ENCODE results near the gene RAPGEF4.
"Not testable (repeated sequence)": the region's sequence is repeated elsewhere in the genome, so short reads cannot be mapped to it uniquely, and the experiment has no call there.

RAPGEF4 gene

GRCh38 chr2:172726172-172726735 is 9.4 kb upstream of the RAPGEF4 start:
- DNase-seq, result no peak

- no peak for DNase-seq
Observed at GRCh38 chr2:172730411-172730810, 5.2 kb upstream of the RAPGEF4 start.

DNA sequence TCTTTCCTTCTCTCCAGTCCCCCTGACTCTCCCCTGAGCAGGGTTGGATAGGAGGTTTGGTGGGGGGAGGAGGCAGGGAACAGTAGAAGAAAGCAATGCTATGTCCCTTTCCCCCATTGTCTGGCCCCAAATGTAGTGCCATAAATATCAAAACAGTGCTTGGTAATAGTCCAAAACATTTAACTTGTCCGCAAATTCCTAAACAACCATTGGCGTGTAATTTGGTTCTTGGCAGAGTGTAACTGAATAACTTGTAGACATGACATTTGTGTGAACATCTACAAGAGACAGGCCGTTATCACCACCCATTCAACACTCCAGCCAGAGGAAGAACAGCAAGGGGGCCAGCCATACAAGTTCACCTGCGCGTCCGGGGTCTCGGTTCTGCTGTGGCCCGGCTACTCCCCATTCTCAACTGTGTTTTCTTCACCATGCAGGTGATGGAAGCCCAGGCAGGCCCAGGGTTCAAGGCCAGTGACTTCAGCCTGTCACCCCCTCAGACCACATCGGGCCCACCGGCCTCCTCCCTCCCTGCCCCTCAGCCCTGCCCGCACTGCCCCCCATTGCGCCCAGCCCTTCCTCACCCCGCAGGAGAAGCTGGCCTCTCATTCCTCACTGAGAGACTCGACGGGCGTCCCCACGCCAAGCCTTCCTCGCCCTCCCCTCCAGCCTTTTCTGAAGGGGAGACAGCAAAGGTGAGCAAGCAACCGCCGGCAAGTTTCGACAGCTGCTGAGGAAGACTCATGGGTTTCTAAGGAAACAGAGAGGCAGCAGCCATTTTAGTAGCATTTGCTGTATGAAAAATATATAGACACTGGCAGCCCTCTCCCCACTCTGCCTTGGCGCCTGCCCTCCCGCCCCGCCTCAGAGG is 699 bp upstream of the RAPGEF4 start:
- DNase-seq, result no peak

DNA sequence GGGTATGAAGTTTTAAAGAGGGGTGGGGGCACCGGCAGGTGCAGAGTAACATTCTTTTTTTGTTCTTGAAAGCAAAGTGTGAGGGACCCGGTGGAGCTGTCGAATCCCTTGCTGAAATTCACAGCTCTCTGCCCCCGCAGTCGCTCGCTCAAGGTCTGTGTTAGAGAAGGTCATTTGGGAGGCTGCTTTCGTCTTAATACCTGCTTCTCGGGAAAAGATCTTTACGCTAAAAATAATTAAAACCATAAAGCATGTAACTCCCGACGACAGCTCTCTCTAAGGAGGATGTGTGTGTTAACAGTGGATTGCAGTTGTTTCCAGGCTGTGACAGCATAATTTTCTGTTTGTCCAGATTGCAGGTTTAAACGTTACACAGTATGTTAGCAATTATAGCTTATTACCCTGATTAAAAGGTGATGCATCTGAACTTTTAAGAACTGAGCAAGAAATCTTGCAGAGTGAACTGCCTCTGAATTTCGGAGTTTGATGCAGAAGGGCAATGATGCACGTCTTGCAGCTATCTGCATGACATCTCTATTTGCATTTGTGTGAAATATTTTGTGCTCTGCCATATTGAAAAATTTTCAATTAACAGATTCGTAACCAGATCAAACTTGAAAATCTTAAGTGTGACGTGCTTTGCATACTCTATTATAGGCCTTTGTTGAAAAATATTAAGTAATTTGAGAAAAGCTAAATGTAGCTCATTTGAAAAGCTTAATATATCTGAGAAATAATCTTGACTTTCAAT is 954 bp downstream of the RAPGEF4 start:
- DNase-seq, result no peak

- DNase-seq, result no peak
Observed at GRCh38 chr2:172739661-172740266, 4.1 kb downstream of the RAPGEF4 start.

DNA sequence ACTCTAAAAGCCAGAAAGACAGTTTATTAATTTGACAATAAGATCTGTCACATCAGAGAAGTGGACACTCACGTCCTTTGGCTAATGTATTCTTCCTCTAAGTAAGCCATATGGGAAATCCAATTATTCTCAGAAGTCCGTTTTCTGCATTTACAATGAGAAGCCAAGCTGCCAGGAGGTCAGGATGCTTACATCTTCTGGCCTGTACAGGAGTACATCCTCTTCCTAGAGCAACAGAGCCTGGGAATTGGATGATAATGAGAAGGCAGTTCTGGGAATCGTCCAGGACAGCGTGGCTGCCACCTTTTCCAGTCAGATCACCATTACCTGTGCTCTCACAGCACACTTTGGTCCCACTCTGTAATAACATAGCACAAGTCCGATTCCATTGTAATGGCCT is 5.2 kb downstream of the RAPGEF4 start:
- no peak for DNase-seq

- no peak for DNase-seq
Observed at GRCh38 chr2:172742931-172743540, 7.4 kb downstream of the RAPGEF4 start.

- no peak for DNase-seq
Observed at GRCh38 chr2:172743898-172744297, 8.3 kb downstream of the RAPGEF4 start.

DNA sequence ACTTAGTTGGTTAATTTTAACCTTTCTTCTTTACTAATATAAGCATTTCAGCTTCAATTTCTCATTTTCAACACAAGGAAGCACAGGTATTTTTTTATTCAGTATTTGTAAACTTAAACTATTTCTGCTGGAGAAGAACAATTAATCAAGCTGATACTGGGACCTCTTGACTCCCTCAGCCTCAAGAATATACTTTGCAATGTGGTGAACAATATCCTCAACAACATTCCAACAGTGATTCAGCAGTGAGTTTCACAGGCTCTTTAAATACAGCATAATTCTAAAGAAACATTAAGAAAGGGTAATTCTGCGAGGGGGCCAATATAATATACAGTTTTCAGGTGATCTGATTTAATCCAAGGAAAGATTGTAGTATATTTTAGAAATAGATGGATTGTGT is 10.0 kb downstream of the RAPGEF4 start:
- no peak for DNase-seq

- DNase-seq, result not testable (repeated sequence)
Observed at GRCh38 chr2:172748543-172748942, 12.9 kb downstream of the RAPGEF4 start.

GRCh38 chr2:172749388-172749787 is 13.7 kb downstream of the RAPGEF4 start:
- no peak for DNase-seq

GRCh38 chr2:172751564-172751963 is 15.9 kb downstream of the RAPGEF4 start:
- no peak for DNase-seq

GRCh38 chr2:172753610-172754009 is 18.0 kb downstream of the RAPGEF4 start:
- DNase-seq, result no peak

- DNase-seq, result no peak
Observed at GRCh38 chr2:172759441-172759840, 23.8 kb downstream of the RAPGEF4 start.

- DNase-seq, result no peak
Observed at GRCh38 chr2:172761306-172761705, 25.7 kb downstream of the RAPGEF4 start.

GRCh38 chr2:172762574-172762973 is 26.9 kb downstream of the RAPGEF4 start:
- DNase-seq, result no peak

DNA sequence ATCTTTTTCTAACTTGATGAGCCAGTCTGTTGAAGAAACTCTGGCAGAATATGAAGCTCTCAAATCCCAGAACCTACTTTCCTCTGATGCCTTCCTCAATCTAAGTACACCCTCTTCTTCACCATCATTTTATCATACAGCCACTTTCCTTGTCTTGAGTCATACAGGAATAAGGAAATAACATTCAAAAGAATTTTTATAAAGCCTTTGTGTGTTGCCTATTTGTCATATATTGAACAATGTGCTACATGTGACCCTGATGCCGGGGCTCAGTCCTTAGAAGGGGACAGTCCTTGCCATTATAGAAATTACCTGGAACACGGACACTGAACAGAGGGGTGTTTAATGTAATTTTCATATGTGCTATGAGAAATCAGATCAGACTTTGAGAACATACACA is 27.4 kb downstream of the RAPGEF4 start:
- DNase-seq, result no peak

- DNase-seq, result no peak
Observed at GRCh38 chr2:172765662-172766061, 30.0 kb downstream of the RAPGEF4 start.

DNA sequence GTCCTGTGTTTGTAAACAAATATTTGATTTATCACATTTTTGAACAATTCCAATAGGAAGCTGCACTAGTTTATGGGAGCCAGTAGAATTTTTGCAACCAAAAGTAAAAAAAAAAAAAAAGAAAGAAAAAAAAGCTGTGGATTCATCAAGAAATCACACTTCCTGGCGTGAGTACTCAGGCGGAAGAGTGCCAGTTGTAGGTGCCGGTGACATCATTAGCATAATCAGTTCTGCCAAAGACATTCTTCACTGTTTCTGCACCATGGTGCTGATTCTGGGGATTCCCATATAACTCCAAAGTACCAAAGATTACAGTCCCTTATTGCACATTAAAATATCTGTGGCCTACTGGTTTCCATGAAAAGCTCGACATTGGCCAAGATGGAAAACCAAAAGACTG is 32.8 kb downstream of the RAPGEF4 start:
- no peak for DNase-seq

DNA sequence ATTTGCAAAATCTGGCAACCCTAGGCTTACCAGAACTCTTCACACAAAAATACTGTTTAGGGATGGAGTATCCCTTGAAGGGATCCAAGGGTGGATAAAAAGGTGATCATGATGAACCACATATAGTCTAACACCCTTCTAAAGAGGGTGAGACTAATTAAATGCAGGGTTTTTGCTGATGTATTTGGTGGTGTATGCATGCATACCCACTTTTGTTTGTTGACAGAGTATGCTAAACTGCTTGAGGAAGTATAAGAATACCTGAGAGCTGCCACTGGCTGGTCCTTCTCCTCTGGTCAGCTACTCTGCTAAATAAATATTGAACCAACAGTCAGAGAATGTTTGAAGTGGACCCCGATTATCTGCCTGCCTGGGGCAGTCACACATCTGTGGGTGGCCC is 34.2 kb downstream of the RAPGEF4 start:
- DNase-seq, result no peak

- no peak for DNase-seq
Observed at GRCh38 chr2:172770887-172771286, 35.2 kb downstream of the RAPGEF4 start.

GRCh38 chr2:172772633-172773032 is 37.0 kb downstream of the RAPGEF4 start:
- DNase-seq, result no peak

GRCh38 chr2:172774302-172774701 is 38.7 kb downstream of the RAPGEF4 start:
- DNase-seq, result no peak

All from CD4-positive, alpha-beta T cell treated with Interferon alpha-2 for 1 hour (primary cell).